CD14-positive monocyte (primary cell): ENCODE results near the gene LAMTOR1. TPM values are rescaled to one million over a fixed set of nuclear protein-coding genes. Genes with fewer than 3 reads are reported as not detected.

Experiments
- DNase-seq, 3 donors: peaks; one replicate each; pipeline ENCODE4 v3.0.0-alpha.2; 2011 to 2022
- H2AFZ ChIP-seq: 2 replicates; pipeline ENCODE4 v1.6.0; 2012; ENCODE audit warnings: mild to moderate bottlenecking, low read depth, low read length, inconsistent platforms; ENCODE audit not compliant: insufficient read depth, poor library complexity, severe bottlenecking
- H3K27ac ChIP-seq, 2 donors: 1 replicate in 1 of 2; 2 replicates in 1 of 2; pipeline ENCODE4 v1.5.1; 2012 to 2013; ENCODE audit warnings: low read length in 2 of 2, control low read depth in 1 of 2, inconsistent platforms in 1 of 2, low read depth in 1 of 2, mild to moderate bottlenecking in 1 of 2
- H3K27me3 ChIP-seq, 2 donors: one replicate each; pipeline versions ENCODE4 v1.6.0 to v1.6.1; 2011 to 2013; ENCODE audit warnings: low read length in 2 of 2; ENCODE audit not compliant: control insufficient read depth in 2 of 2, insufficient read depth in 2 of 2
- H3K36me3 ChIP-seq, 2 donors: replicated peaks in 1 of 2; 1 replicate in 1 of 2; 2 replicates in 1 of 2; pipeline versions ENCODE4 v1.5.1 to v1.6.1; 2012 to 2013; ENCODE audit warnings: low read length in 2 of 2, control low read depth in 1 of 2, inconsistent platforms in 1 of 2, mild to moderate bottlenecking in 1 of 2; ENCODE audit not compliant: insufficient read depth in 2 of 2, control insufficient read depth in 1 of 2
- H3K4me1 ChIP-seq, 2 donors: 1 replicate in 1 of 2; 2 replicates in 1 of 2; pipeline versions ENCODE4 v1.5.1 to v1.6.1; 2012 to 2013; ENCODE audit warnings: low read length in 2 of 2, control low read depth in 1 of 2, inconsistent platforms in 1 of 2, mild to moderate bottlenecking in 1 of 2, moderate library complexity in 1 of 2; ENCODE audit not compliant: insufficient read depth in 2 of 2, control insufficient read depth in 1 of 2
- H3K4me2 ChIP-seq: replicated peaks from 2 replicates; pipeline ENCODE3; 2012; ENCODE audit warnings: low read length, moderate library complexity, mild to moderate bottlenecking; ENCODE audit not compliant: poor library complexity, severe bottlenecking; ENCODE audit errors: extremely low read depth
- H3K4me3 ChIP-seq, 3 experiments: fragments of 200-600 bp in 1 of 3; sonication (generic) in 1 of 3; replicated peaks in 1 of 3; 1 replicate in 2 of 3; 2 replicates in 1 of 3; pipeline ENCODE4 v1.5.1; 2011 to 2013; ENCODE audit warnings: low read length in 3 of 3, mild to moderate bottlenecking in 3 of 3, control low read depth in 2 of 3, low read depth in 2 of 3, inconsistent platforms in 1 of 3, moderate library complexity in 1 of 3
- H3K79me2 ChIP-seq: 2 replicates; pipeline ENCODE4 v1.6.0; 2012; ENCODE audit warnings: mild to moderate bottlenecking, control low read depth, inconsistent platforms, low read length, moderate library complexity; ENCODE audit not compliant: insufficient read depth
- H3K9ac ChIP-seq: 2 replicates; pipeline ENCODE4 v1.6.0; 2017; ENCODE audit warnings: low read length, mild to moderate bottlenecking; ENCODE audit not compliant: insufficient read depth, poor library complexity, severe bottlenecking
- H3K9me3 ChIP-seq, 2 donors: replicated peaks in 1 of 2; 1 replicate in 1 of 2; 2 replicates in 1 of 2; pipeline versions ENCODE4 v1.5.1 to v1.6.1; 2012 to 2013; ENCODE audit warnings: low read length in 2 of 2, control low read depth in 1 of 2; ENCODE audit not compliant: control insufficient read depth in 1 of 2, insufficient read depth in 1 of 2
- H4K20me1 ChIP-seq: 2 replicates; pipeline ENCODE4 v1.6.0; 2012; ENCODE audit warnings: mild to moderate bottlenecking, low read length, control low read depth, moderate library complexity; ENCODE audit not compliant: insufficient read depth
- H3K27ac Mint-ChIP-seq, 7 donors: one replicate each; pipeline ENCODE4 v1.8.0; 2020; ENCODE audit warnings: mild to moderate bottlenecking in 7 of 7, mixed read lengths in 7 of 7, moderate library complexity in 6 of 7, inconsistent platforms in 2 of 7
- H3K27me3 Mint-ChIP-seq, 3 donors: one replicate each; pipeline ENCODE4 v1.8.0; 2021 to 2022; ENCODE audit warnings: low read depth in 3 of 3, mild to moderate bottlenecking in 3 of 3, mixed read lengths in 3 of 3, moderate library complexity in 3 of 3, inconsistent platforms in 1 of 3
- H3K36me3 Mint-ChIP-seq, 2 donors: one replicate each; pipeline ENCODE4 v1.8.0; 2020; ENCODE audit warnings: mixed read lengths in 2 of 2, inconsistent platforms in 1 of 2, mild to moderate bottlenecking in 1 of 2
- H3K4me1 Mint-ChIP-seq: one replicate; pipeline ENCODE4 v1.8.0; 2020; ENCODE audit warnings: mild to moderate bottlenecking, mixed read lengths
- H3K4me3 Mint-ChIP-seq, 2 donors: one replicate each; pipeline ENCODE4 v1.8.0; 2020; ENCODE audit warnings: mild to moderate bottlenecking in 2 of 2, mixed read lengths in 2 of 2, moderate library complexity in 1 of 2
- H3K9me3 Mint-ChIP-seq, 7 donors: one replicate each; pipeline ENCODE4 v1.8.0; 2020 to 2022; ENCODE audit warnings: mixed read lengths in 7 of 7, mild to moderate bottlenecking in 6 of 7, moderate library complexity in 6 of 7, inconsistent platforms in 2 of 7
- CTCF ChIP-seq: fragments of 200-600 bp; IDR thresholded peaks from one replicate; pipeline ENCODE4 v1.8.0; 2022; ENCODE audit warnings: antibody characterized with exemption, mild to moderate bottlenecking
- WGBS: methylation state at CpG from one replicate; pipeline ENCODE4 v1.1.5; 2013; ENCODE audit warnings: missing lambda C conversion rate; ENCODE audit not compliant: insufficient coverage; 5-methylcytosine and 5-hydroxymethylcytosine counted together
- intact Hi-C, 2 donors: fragments of 100-400 bp; cut with micrococcal nuclease; formaldehyde crosslinking; loops; one replicate each; pipeline versions ENCODE4 v1.15.0 to v1.15.1; 2023
- polyA plus RNA-seq, 3 donors: library from polyadenylated mRNA; depleted of rRNA in 1 of 3; unstranded in 2 of 3; stranded (reverse) in 1 of 3; fragments of 300-500 nt in 2 of 3; fragments of >200 nt in 1 of 3; fragmentation: Illumina TruSeq in 2 of 3; gene quantifications; 1 replicate in 2 of 3; 2 replicates in 1 of 3; pipeline ENCODE4 v1.2.3, GENCODE V29; 2012 to 2021

LAMTOR1 gene
- polyA plus RNA-seq, 3 donors = 224 to 292 (median 256) TPM

DNA sequence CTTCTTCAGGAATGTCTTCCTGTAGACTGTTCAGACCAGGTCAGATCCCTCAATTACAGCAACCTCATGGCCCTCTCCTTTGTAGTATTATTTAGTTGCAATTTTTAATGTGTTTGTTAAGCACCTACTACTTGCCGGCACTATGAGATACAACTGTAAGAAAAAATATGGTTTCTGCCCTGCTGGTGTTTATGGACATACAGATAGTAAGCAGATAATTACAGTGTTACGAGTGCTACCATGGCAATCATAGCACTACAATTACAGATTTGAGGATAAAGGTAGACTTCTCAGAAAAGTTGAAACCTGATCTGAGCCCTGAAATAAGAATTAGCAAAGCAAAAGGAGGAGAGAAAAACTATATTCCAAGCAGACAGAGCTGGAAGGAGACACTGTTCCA is 19.7 kb downstream of the LAMTOR1 start:
- no peak overlapping the region for H2AFZ ChIP-seq
- DNase-seq = no peak
- WGBS = no CpG with 5 or more reads among the region's 2 CpGs
- H3K9me3 ChIP-seq = no peaks in the 10 kb centered on the region
- H3K27ac Mint-ChIP-seq = peak overlapping the region in 3 of 7 donors; percentile 2 to 30 (median 26)
- H3K27me3 ChIP-seq = no peaks in the 10 kb centered on the region
- H3K9me3 Mint-ChIP-seq = no peaks in the 10 kb centered on the region
- H3K27ac ChIP-seq = no peak overlapping the region
- H3K4me3 Mint-ChIP-seq = no peak overlapping the region
- no peak overlapping the region for H3K9ac ChIP-seq
- H4K20me1 ChIP-seq = no peaks in the 10 kb centered on the region
- H3K27me3 Mint-ChIP-seq = no peaks in the 10 kb centered on the region
- no peak overlapping the region for H3K4me3 ChIP-seq
- no peak for TF ChIP-seq CTCF
- H3K4me1 ChIP-seq = peaks cover 31 to 40% of the 10 kb centered on the region in 2 donors
- intact Hi-C loops = no loop called here
- H3K36me3 ChIP-seq = peaks cover 10 to 31% of the 10 kb centered on the region in 2 donors
- H3K36me3 Mint-ChIP-seq = peaks cover 23 to 24% of the 10 kb centered on the region in 2 donors
- H3K4me2 ChIP-seq = no peak overlapping the region
- H3K4me1 Mint-ChIP-seq = peaks cover 31% of the 10 kb centered on the region
- peaks cover 20% of the 10 kb centered on the region for H3K79me2 ChIP-seq

DNA sequence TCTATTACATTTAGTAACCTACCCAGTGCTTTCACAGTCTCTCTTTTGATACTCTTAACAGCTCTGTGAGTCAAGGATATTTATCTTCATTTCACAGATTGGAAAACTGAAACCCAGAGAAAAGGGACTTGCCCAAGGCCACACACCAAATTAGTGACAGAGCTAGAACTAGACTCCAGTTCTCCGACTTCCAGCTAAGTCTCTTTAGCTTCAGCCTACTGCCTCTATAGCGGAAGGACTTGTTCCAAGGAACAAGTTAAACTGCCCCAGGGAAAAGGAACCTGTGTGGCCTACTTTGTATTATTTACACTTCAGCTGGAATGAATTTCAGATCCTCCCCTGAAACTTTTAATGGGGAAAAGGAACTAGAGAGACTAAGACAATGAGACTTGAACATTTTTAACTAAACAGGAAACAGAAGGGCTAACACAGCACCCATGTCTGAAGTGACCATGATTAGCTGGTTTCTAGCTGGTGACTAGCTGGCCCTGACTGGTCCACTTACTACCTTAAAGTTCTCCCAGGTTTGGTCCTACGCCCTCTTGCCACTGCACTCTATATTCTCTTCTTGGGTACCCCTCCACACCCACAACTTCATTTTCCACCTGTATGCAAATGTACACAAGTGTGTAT is 21.2 kb downstream of the LAMTOR1 start:
- Histone ChIP-seq H3K9ac (peak overlapping the region; percentile 7), H2AFZ (peak overlapping the region; percentile 43), H3K9me3 (no peaks in the 10 kb centered on the region), H3K4me2 (peak overlapping the region; percentile 11), H3K4me3 (peak overlapping the region in 1 of 3 experiments; percentile 98), H3K79me2 (peaks cover 35% of the 10 kb centered on the region), H4K20me1 (no peaks in the 10 kb centered on the region), H3K27me3 (no peaks in the 10 kb centered on the region), H3K36me3 (peaks cover 0 to 21% of the 10 kb centered on the region in 2 donors), H3K4me1 (peaks cover 31 to 53% of the 10 kb centered on the region in 2 donors), H3K27ac (peak overlapping the region; percentile 2 to 82)
- Mint-ChIP-seq H3K36me3 (peaks cover 17% of the 10 kb centered on the region in 2 donors), H3K4me1 (peaks cover 39% of the 10 kb centered on the region), H3K4me3 (peak overlapping the region in 1 of 2 donors; percentile 84), H3K27me3 (no peaks in the 10 kb centered on the region), H3K9me3 (no peaks in the 10 kb centered on the region), H3K27ac (peak overlapping the region; percentile 96 to 100 (median 98))
- TF ChIP-seq CTCF = no peak
- intact Hi-C loops = loop anchor here in 1 of 2 donors (2.0 kb wide), 1 partner anchor 21 kb away; the partner anchor contains the start of gene LAMTOR1
- 94% methylated on average over 2 of the region's 3 CpGs for WGBS
- DNase-seq = peak in 2 of 3 donors; percentile 20 to 55
